Measurements from ENCODE around the gene BARHL1.

Gene BARHL1

DNA sequence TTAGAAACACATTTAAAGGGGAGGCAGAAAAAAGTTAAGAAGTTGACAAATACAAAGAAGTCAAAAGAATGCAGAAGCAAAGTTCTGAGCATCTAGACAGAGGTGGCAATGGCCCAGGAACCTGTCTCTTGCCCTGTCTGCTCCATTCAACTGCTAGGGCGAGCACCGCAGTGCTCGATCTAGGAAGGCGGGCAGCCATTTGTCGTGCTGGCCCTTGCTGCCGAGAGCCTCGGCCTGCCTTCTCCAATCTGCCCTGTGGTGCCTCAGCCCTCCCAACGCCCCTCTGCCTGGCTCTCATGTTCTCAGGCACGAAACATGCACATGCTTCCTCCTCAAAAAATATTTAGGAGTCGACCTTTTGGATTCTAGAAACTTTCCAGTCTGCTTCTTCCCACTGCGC is 45.2 kb downstream of the BARHL1 start:
- no peak overlapping the region for H2AFZ ChIP-seq (ENCODE audit: low read depth)
- H3K9ac ChIP-seq: no peak overlapping the region
- no peak overlapping the region for H3K27ac ChIP-seq
- no peaks in the 10 kb centered on the region for H3K79me2 ChIP-seq (ENCODE audit: insufficient read depth, low read depth)
- no peaks in the 10 kb centered on the region; the same call in 1 of the 2 replicates for H3K36me3 ChIP-seq (ENCODE audit: insufficient read depth)
- no peaks in the 10 kb centered on the region for H4K20me1 ChIP-seq (ENCODE audit: insufficient read depth)
- no peak for TF ChIP-seq CTCF (conservative IDR thresholded peaks at IDR 0.05; ENCODE audit: low read depth, low read length)
- no peaks in the 10 kb centered on the region for H3K4me1 ChIP-seq (ENCODE audit: low read depth, poor library complexity, severe bottlenecking)
- no peak overlapping the region for H3K4me2 ChIP-seq
- no peaks in the 10 kb centered on the region for H3K27me3 ChIP-seq (ENCODE audit: insufficient read depth, low read depth)
- no peak overlapping the region for H3K4me3 ChIP-seq (IDR thresholded peaks at IDR 0.05; ENCODE audit: insufficient read depth, low read depth, low read length)

DNA sequence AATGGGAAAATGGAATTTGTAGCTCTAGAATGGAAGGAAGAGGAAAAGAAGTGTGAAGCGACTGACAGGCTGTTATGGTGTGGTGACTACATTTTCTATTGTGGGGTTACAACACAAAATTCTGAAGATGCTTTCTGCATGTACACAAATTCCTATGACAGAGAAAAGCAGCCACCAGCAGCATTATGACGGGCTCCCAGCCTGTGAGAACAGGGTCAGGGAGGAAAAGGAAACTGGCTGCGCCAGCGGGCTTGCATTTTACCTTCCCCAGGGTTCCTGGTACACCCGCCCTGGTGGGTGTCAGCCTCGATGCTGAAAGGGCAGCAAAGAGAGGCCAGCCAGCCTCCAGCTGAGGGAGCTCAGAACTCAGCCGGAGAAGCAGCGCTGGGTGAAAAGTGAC is 46.3 kb downstream of the BARHL1 start:
- no peak overlapping the region for H3K27ac ChIP-seq
- no peaks in the 10 kb centered on the region; the same call in 1 of the 2 replicates for H3K36me3 ChIP-seq (ENCODE audit: insufficient read depth)
- H3K4me1 ChIP-seq (ENCODE audit: low read depth, poor library complexity, severe bottlenecking): no peaks in the 10 kb centered on the region
- no peak overlapping the region for H3K9ac ChIP-seq
- no peaks in the 10 kb centered on the region for H3K79me2 ChIP-seq (ENCODE audit: insufficient read depth, low read depth)
- no peaks in the 10 kb centered on the region for H4K20me1 ChIP-seq (ENCODE audit: insufficient read depth)
- no peaks in the 10 kb centered on the region for H3K27me3 ChIP-seq (ENCODE audit: insufficient read depth, low read depth)
- no peak overlapping the region for H3K4me3 ChIP-seq (IDR thresholded peaks at IDR 0.05; ENCODE audit: insufficient read depth, low read depth, low read length)
- no peak overlapping the region for H2AFZ ChIP-seq (ENCODE audit: low read depth)
- no peak overlapping the region for H3K4me2 ChIP-seq
- no peak for TF ChIP-seq CTCF (conservative IDR thresholded peaks at IDR 0.05; ENCODE audit: low read depth, low read length)

GRCh38 chr9:132630116-132630515 is 47.7 kb downstream of the BARHL1 start:
- Histone ChIP-seq H3K36me3 (ENCODE audit: insufficient read depth) (no peaks in the 10 kb centered on the region; the same call in 1 of the 2 replicates), H3K27me3 (ENCODE audit: insufficient read depth, low read depth) (no peaks in the 10 kb centered on the region), H3K27ac (no peak overlapping the region), H3K4me2 (no peak overlapping the region), H4K20me1 (ENCODE audit: insufficient read depth) (no peaks in the 10 kb centered on the region), H3K9ac (no peak overlapping the region), H3K4me1 (ENCODE audit: low read depth, poor library complexity, severe bottlenecking) (no peaks in the 10 kb centered on the region), H3K4me3 (IDR thresholded peaks at IDR 0.05; ENCODE audit: insufficient read depth, low read depth, low read length) (no peak overlapping the region), H2AFZ (ENCODE audit: low read depth) (no peak overlapping the region), H3K79me2 (ENCODE audit: insufficient read depth, low read depth) (no peaks in the 10 kb centered on the region)
- no peak for TF ChIP-seq CTCF (conservative IDR thresholded peaks at IDR 0.05; ENCODE audit: low read depth, low read length)

DNA sequence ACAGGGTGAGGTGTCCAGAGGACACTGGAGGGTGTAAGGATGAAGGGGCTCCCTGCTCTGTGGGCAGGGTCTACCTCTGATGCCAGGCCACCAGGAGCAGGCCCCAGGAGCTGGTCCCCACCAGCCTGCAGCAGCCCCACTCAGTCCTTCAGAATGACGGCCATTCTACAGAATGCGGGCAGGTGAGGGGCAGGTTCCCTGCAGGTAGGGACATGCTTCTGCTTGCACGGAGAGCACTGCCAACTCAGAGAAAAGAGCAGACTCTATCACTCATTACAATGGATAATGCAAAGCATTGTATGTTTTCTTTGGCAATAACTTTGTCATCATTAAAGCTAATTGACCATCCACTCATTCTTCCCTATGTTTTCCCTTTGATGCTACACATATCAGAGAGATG is 48.4 kb downstream of the BARHL1 start:
- no peaks in the 10 kb centered on the region for H3K4me1 ChIP-seq (ENCODE audit: low read depth, poor library complexity, severe bottlenecking)
- H3K36me3 ChIP-seq (ENCODE audit: insufficient read depth): no peaks in the 10 kb centered on the region; the same call in 1 of the 2 replicates
- no peak overlapping the region for H3K27ac ChIP-seq

More for the DNA sequence above, 48.4 kb downstream of the BARHL1 start:
- no peak for TF ChIP-seq CTCF (conservative IDR thresholded peaks at IDR 0.05; ENCODE audit: low read depth, low read length)
- Histone ChIP-seq H2AFZ (ENCODE audit: low read depth) (no peak overlapping the region), H3K4me2 (no peak overlapping the region), H3K9ac (no peak overlapping the region), H3K27me3 (ENCODE audit: insufficient read depth, low read depth) (no peaks in the 10 kb centered on the region), H3K4me3 (IDR thresholded peaks at IDR 0.05; ENCODE audit: insufficient read depth, low read depth, low read length) (no peak overlapping the region), H3K79me2 (ENCODE audit: insufficient read depth, low read depth) (no peaks in the 10 kb centered on the region), H4K20me1 (ENCODE audit: insufficient read depth) (no peaks in the 10 kb centered on the region)

Measured in KMS-11 (cell line).